Pulmonary artery endothelial cell (primary cell): ENCODE results near the gene TEK. TPM values are rescaled to one million over a fixed set of nuclear protein-coding genes. Genes with fewer than 3 reads are reported as not detected.
A peak's percentile ranks its signal among the peaks of the same experiment; 100 is the strongest.
"Not testable (repeated sequence)": the region's sequence is repeated elsewhere in the genome, so short reads cannot be mapped to it uniquely, and the experiment has no call there.

Experiments used
- DNase-seq: peaks from one replicate; pipeline ENCODE4 v3.0.0-alpha.2; 2011; ENCODE audit warnings: low read depth, low spot score
- total RNA-seq: library from RNA; depleted of rRNA; stranded (reverse); fragments of >200 nt; gene quantifications from 2 replicates; pipeline ENCODE4 v1.2.3, GENCODE V29; 2014

TEK gene
- total RNA-seq = 98.9 and 100 TPM in 2 replicates

GRCh38 chr9:27108981-27109541 is at the start of gene TEK:
TSS of gene TEK (plus strand) at chr9:27109225. CDS start at chr9:27109591, 366 bp downstream.
- DNase-seq = no peak

GRCh38 chr9:27059412-27059811 is 49.6 kb upstream of the TEK start:
- peak; percentile 10 for DNase-seq

- DNase-seq = peak; percentile 84
These were observed 49.1 kb upstream of the TEK start for GRCh38 chr9:27059907-27060306.

- peak; percentile 15 for DNase-seq
These were observed 43.7 kb upstream of the TEK start for GRCh38 chr9:27065288-27065687.

- DNase-seq = no peak
These were observed 34.9 kb upstream of the TEK start for GRCh38 chr9:27073841-27074728.

- DNase-seq = peak; percentile 19
These were observed 30.3 kb upstream of the TEK start for GRCh38 chr9:27078685-27079084.

- DNase-seq = no peak
These were observed 23.6 kb upstream of the TEK start for GRCh38 chr9:27085456-27085855.

- DNase-seq = no peak
These were observed 22.0 kb upstream of the TEK start for GRCh38 chr9:27086818-27087680.

GRCh38 chr9:27088981-27089380 is 20.0 kb upstream of the TEK start:
- no peak for DNase-seq

GRCh38 chr9:27089706-27090105 is 19.3 kb upstream of the TEK start:
- no peak for DNase-seq

GRCh38 chr9:27090231-27090630 is 18.8 kb upstream of the TEK start:
- no peak for DNase-seq

- DNase-seq = no peak
These were observed 18.3 kb upstream of the TEK start for GRCh38 chr9:27090711-27091110.

GRCh38 chr9:27092496-27092895 is 16.5 kb upstream of the TEK start:
- not testable (repeated sequence) for DNase-seq

GRCh38 chr9:27093384-27094067 is 15.5 kb upstream of the TEK start:
- not testable (repeated sequence) for DNase-seq

GRCh38 chr9:27094640-27095298 is 14.3 kb upstream of the TEK start:
- DNase-seq = no peak

- no peak for DNase-seq
These were observed 1.8 kb upstream of the TEK start for GRCh38 chr9:27107241-27107640.

- no peak for DNase-seq
These were observed 596 bp downstream of the TEK start for GRCh38 chr9:27109621-27110020.

GRCh38 chr9:27110181-27110580 is 1.2 kb downstream of the TEK start:
- DNase-seq = no peak

GRCh38 chr9:27112235-27112634 is 3.2 kb downstream of the TEK start:
- no peak for DNase-seq

- peak; percentile 90 for DNase-seq
These were observed 8.6 kb downstream of the TEK start for GRCh38 chr9:27117489-27118135.
